ENCODE data around the gene AGPAT3.
"Not testable (repeated sequence)": the region's sequence is repeated elsewhere in the genome, so short reads cannot be mapped to it uniquely, and the experiment has no call there.

AGPAT3 gene, protein sequence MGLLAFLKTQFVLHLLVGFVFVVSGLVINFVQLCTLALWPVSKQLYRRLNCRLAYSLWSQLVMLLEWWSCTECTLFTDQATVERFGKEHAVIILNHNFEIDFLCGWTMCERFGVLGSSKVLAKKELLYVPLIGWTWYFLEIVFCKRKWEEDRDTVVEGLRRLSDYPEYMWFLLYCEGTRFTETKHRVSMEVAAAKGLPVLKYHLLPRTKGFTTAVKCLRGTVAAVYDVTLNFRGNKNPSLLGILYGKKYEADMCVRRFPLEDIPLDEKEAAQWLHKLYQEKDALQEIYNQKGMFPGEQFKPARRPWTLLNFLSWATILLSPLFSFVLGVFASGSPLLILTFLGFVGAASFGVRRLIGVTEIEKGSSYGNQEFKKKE

DNA sequence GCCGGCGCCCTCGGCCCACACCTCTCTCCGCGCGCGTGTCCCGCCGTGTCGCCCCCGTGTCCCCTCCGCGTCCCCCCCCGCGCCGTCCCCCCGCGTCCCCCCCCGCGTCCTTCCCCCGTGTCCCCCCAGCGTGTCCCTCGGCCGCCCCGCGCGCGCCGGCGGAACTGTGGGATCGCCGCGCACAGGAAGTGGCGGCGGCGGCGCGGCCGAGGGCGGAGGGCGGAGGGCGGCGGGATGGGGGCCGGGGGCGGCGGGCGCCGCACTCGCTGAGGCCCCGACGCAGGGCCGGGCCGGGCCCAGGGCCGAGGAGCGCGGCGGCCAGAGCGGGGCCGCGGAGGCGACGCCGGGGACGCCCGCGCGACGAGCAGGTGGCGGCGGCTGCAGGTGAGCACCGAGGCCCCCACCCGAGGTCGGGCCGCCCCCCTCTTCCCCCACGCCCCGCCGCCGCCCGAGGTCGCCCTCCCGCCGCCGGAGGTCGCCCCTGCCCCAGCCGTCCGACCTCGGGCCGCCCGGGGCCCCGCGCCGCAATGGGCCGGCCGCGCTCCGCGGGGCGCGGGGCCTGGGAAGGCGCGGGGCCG, at the start of gene AGPAT3:
TSS of gene AGPAT3 (plus strand) at position 262 of the 578 bp plus-strand sequence. CDS start 94,459 bp downstream, outside the sequence.
- peak; percentile 50 for DNase-seq

DNA sequence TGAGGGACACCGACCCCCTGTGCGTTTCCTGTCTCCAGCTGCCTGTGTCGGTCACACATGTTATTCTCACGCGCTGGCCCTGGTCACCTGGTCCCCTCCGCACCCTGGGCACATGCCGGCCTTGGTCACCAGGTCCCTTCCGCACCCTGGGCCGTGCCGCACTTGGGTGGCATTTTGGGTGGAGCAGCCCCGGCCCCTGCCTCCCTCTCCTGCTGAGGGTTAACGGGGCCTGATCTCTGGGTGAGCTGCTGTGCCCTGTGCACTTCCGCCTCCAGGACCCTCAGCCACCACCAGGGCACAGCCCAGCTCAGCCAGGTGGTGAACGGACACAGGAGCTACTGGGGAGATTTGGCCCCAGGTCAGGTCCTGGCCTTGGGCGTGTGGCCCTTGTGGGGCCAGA, 49.0 kb upstream of the AGPAT3 start:
- DNase-seq = no peak

DNA sequence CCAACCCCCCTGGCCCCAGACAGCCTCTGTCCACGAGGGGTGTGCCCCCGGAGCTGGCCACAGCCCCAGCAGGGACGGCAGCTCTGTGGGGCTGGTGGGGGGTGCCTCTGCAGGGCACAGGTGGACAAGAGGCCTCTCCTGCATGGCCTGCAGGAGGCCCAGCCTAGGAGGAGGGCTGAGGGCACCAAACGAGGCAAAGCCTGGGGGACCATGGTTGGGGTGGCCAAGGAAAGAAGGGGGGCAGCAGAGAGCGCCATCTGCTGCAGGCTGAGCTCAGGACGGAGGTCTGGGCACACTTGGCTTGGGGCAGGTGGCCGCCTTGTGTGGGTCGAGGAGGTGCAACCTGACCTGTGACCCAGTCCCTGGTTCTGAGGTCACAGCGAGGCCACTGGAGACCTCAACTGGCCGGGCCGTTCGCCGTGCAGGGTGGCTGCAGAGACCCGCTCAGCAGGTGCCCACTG, 48.4 kb upstream of the AGPAT3 start:
- DNase-seq = no peak

DNA sequence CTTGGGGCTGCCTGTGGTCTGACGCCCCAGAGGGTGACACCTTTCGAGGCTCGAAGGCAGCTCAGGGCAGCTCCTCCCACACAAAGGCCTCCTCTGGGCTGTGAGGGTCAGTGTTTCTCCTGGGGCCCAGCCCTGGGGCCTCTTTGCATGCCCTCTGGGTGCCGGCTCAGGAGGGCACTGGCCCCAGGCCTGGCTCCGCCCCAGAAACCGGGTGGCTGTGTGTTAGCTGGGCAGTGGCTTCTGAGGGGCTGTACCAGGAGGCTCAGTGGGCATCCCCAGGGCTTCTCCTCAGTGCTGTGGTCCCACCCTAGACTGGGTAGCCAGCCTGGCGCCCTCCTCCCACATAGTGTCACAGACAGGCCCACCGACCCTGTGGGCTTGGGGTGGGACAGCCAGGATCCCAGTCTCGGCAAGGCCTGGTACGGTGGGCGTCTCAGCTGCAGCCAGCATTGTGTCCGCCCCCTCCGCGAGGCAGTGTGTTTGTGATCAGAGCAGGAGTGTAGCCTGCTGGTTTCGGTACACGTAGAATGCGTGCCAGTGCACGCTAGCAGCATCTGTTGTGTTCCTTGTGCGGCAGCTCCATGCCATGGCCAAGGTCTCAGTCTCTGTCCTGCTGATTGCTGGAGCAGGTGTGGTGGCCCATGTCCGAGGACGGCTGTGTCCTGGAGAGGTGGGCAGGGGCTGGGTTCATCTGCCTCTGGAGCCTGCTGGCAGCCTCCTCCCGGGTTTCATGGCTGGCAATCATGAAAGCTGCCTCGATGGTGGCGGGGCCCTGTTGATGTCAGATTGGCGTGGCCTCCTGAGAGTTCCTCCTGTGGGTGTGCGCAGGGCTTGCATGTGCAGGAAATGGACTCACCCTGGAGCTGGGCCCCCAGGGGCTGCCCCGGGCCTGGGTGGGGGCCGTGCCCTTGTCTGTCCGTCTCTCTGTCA, 47.6 kb upstream of the AGPAT3 start:
- DNase-seq = no peak

DNA sequence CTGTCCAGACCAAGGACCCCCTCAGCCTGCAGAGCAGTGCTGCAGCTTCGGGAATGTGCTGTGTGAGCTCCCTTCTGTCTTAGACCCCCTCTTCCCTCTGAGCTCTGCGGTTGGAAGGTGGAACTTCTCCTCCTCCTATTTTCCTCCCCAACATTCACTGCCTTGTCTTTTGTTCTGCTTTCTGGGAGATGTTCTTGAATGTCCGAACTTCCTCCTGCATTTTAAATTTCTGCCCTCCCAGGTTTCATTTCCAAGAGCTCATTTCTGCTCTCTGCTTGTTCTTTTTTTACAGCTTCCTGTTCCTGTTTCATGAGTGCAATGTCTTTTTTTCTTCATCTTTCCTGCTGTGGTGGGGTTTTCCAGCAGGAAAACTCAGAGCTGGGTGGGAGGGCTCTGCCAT, 46.3 kb upstream of the AGPAT3 start:
- DNase-seq = no peak

DNA sequence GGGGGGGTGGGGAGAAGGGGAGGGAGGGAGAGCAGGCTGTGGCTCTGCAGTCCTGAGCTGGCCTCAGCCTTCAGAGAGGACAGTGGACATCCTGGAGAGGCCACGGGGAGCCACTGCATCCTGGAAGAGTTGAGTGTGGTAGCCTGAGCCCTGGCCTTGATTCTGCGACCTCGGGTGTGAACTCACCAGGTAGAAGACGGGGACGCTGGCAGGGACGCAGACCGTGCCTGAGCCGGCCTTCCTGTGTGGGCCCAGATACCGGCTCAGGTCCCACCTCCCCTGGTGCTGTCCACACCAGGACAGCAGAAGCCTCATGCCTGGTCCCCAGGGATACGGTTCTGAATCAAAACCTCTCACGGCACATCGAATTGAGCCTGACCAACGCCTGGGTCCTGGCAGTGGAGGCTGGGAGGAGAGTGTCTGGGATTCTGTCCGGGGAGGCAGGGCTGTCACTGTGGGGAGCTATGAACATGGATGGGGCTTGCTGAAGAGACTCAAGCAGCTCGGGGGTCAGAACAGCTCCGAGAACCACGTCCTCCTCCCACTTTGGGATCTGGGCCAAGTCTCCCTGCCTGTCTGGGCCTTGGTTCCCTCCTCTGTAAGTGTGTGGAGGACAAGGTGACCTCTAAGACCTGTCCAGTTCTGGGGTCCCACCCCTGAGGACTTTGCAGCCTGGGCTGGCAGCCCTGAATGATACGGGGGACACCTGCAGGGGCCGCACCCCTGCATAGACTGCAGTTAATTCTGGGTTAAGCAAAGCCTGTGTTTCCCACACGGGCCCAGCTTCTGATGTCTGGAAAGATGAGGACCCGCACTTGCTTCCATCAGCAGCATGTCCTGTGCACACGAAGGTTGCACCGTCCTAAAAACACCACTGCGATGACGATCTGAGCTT, 45.3 kb upstream of the AGPAT3 start:
- DNase-seq = no peak

DNA sequence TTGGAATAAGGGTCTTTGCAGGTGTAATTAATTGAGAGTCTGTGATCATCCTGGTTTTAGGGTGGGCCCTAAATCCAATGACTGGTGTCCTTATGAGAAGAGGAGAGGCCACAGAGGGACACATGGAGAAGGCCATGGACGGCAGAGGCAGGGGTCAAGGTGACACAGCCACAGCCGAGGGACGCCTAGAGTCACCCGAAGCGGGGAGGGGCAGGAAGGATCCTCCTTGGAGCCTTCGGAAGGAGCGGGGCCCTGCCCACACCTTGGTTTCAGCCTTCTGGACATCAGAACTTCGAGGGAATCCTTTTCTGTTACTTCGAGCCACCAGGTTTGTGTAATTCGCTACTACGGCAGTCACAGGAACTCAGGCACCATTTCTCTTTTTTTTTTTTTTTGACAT, 44.6 kb upstream of the AGPAT3 start:
- no peak for DNase-seq

DNA sequence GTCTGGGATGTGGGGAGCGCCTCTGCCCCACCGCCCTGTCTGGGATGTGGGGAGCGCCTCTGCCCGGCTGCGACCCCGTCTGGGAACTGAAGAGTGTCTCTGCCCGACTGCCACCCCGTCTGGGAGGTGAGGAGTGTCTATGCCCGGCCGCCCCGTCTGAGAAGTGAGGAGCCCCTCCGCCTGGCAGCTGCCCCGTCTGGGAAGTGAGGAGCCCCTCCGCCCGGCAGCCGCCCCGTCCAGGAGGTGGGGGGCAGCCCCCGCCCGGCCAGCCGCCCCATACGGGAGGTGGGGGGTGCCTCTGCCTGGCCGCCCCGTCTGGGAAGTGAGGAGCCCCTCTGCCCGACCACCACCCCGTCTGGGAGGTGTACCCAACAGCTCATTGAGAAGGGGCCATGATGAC, 42.9 kb upstream of the AGPAT3 start:
- not testable (repeated sequence) for DNase-seq

DNA sequence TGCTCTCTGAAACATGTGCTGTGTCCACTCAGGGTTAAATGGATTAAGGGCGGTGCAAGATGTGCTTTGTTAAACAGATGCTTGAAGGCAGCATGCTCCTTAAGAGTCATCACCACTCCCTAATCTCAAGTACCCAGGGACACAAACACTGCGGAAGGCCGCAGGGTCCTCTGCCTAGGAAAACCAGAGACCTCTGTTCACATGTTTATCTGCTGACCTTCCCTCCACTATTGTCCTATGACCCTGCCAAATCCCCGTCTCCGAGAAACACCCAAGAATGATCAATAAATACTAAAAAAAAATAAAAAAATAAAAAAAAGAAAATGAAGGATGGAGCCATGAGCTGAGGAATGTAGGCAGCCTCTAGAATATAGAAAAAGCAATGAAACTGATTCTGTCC, 42.3 kb upstream of the AGPAT3 start:
- DNase-seq = not testable (repeated sequence)

DNA sequence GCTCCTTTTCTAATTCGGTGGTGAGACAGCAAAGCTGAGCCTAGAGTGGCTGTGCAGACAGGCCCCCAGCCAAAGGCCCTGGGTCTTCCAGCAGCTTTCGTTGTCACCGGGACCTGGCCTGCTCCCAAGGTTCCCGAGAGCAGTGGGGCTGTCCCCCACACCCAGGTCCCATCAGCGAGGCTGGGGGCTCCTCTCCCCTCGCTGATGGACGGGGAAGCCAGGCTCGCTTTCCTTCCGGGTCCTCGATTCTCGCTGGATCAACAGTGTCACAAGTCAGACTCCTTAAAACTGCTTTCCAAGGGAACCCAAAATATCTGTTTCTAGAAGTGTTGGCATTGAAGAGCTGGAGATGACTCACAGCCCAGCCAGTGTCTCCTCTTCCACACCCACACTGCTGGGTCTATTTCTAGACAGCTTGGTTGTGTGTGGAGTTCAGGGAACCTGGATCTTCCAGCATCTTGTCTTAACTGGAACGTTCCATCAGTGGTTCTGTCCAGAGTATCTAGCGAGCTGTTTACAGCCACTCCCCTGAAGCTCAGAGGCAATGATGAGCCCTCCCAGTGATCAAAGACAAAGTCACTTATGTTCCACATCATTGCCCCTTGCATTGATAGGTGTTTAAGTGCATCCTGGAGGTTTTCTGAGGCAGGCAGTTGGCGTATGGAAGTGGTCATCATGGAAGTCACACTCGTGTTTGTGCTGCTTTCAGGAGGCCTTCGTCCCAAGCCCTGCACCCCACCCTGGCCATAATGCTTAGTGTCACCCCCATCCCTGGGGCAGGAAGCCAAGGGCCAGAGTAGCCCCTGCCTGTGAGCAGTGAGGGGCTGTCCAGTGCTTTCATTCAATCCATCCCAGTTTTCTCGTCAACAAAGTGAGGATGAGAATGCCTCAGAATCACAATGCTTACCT, 40.4 kb upstream of the AGPAT3 start:
- no peak for DNase-seq

DNA sequence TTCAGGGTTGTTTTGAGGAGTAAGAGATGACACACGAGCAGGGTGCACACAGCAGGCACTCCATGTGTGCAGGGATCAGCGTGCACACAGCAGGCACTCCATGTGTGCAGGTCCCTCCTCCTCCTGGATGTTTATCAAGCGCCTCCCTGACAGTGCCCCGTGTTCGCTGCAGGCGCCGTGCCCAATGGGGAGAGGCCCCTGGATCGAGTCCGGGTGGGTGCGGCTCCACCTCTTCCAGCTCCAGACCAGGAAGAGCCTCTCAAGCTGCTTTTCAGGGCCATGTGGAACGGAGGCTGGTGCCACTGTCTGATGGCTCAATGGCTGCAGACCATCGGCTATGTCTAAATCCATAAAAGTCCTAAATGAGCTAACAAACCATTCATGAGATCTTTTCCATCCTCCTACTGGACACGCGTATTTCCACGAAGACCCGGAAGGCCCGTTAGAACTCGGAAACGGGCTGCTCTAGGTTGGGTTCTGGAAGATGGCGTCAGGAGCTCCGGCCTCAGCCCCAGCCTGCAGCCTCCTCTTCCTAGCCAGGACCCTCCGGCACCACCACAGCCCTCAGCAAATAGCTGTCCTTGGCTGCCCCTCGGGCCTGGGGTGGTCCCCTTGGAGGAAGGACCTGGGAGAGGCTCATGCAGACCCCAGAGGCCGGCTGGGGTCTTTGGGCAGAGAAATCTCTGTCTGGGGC, 39.6 kb upstream of the AGPAT3 start:
- no peak for DNase-seq

DNA sequence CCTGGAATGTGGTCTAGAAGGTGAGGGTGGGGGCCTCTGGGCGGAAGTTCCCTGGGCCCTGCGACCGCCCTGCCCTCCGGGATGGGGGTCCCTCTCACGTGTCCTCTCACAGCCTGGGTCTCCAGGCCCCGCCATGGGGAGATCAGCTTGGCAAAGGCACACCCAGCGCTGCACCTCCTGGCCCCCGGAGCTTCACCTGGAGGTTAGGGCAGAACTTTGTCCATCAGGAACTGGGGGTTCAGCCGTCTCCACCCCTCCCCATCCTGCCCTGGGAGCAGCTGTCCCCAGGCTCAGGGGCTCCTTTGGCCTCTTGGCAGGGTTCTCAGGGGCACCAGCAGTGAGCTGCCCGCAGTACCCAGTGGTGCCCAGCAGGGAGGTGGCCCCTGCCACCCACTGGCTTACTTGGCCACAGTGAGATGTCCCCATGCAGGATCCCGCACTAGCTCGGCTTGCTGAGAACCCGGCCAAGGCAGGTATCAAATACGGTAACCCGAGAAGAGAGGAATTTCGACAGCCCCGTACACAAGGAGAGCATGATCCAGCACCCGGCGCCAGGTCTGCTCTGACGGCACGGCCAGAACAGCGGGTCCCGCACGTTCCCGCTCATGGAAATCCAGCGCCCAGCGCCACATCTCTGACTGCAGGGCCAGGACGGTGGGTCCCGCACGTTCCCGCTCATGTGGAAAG, 38.9 kb upstream of the AGPAT3 start:
- no peak for DNase-seq

DNA sequence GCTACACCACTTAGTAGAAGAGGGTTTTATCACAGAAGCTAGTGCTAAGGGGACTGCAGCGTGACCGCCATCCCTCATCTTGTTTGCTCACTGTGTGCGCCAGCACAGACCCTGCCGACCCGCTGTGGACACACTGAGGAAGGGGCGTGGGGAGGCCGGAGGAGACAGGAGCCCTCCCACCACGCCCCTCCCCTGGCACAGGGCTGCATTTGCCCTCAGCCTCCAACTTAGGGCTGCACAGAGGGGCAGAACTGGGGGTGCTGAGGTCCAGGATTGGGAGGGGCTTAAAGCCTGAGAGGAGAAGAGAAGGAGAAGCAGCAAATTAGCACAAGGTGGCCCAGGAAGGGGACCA, 38.4 kb upstream of the AGPAT3 start:
- no peak for DNase-seq

DNA sequence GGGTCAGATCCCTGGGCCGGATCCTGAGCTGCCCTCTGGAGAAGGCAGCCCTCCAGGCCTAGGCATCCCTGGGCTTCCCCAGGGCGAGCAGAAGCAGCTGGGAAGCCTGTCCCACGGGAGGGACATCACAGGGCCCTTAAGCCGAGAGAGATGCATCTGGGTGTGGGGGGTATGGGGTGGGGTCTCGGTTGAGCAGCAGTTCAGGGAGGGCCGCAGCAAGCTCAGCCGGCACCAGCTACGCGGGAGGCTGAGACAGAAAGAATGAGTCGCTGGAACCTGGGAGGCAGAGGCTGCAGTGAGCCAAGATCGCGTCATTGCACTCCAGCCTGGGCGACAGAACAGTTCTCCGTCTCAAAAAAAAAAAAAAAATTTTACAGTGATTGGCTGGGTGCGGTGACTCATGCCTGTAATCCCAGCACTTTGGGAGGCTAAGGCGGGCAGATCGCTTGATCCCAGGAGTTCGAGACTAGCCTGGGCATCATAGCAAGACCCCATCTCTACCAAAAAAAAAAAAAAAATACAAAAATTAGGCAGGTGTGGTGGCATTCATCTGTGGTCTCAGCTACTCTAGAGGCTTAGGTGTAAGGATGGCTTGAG, 37.9 kb upstream of the AGPAT3 start:
- no peak for DNase-seq

DNA sequence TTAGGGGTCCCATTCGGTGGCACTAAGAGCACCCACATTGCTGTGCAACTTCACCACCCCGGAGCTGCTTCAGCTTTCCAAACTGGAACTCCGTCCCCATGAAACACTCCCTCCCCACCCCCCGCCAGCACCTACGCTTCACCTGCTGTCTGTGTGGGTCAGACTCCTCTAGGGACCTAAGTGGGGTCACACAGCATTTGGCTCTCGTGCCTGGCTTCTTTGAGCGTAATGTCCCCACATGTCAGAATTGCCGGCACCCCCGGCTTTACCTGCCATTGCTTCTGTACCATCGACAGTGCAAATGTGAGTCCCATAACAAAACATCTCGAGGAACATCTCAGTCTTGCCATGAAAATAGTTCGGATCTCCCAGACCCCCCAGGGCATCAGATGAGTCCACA, 35.9 kb upstream of the AGPAT3 start:
- DNase-seq = no peak

DNA sequence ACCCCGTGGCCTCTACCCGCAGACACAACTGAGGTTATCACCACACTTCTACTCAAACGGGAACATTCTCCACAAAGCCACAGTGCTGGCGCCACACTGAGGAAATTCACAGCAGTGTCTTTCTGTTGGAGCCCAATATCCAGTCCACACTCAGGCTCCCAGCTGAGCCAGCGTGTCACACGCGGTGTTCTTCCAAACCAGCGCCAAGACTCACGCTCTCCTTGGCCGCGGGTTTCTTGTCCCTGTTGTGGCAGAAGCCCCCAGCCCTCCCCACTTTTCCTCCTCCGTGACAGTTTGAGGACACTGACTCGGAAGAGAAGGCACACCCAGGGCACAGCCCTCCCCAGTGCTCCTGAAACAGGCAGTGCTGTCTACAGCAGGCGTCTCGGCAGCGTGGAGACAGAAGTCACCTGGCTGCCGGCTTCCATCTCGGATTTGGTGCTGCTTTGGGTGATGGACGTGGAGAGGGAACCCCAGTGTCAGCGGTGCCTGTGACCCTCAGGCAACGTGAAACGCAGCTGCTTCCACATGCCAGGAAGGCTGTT, 35.4 kb upstream of the AGPAT3 start:
- no peak for DNase-seq

DNA sequence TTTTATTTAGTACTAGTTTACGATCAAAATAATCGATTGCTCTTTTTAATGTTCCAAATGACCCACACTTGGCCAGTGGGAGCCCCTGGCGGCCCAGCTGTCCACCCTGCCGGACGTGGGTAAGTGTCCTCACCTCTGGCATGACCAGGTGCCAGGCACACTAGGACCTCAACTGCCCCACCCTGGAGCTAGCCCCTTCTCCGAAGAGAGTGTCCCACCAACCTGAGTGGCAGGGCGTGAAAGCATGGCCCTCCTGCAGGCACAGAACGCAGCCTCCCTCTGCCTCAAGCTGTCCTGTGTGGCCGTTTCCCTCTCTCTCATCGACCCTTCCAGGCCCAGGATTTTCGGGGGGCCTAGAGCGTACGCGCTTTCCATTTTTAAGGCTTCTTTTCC, 32.9 kb upstream of the AGPAT3 start:
- no peak for DNase-seq

DNA sequence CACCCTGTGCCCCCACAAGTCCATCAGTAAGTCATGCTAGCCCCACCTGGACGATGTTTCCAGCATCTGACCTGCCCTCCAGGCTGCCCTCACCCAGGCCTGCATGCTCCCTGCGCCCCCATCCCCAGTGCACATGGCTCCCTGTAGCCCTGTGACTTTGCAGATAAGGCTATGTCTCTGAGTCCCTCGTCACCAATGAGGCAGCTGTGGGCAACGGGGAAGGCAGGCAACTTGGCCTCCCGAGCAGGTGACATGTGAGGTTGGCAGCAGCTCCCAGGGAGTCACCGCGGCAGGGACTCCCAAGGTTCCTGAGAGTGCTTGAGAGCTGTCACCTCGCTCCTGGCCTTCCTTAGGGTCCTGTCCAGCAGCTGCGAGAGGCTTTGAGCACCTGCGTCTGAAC, 32.4 kb upstream of the AGPAT3 start:
- DNase-seq = no peak

DNA sequence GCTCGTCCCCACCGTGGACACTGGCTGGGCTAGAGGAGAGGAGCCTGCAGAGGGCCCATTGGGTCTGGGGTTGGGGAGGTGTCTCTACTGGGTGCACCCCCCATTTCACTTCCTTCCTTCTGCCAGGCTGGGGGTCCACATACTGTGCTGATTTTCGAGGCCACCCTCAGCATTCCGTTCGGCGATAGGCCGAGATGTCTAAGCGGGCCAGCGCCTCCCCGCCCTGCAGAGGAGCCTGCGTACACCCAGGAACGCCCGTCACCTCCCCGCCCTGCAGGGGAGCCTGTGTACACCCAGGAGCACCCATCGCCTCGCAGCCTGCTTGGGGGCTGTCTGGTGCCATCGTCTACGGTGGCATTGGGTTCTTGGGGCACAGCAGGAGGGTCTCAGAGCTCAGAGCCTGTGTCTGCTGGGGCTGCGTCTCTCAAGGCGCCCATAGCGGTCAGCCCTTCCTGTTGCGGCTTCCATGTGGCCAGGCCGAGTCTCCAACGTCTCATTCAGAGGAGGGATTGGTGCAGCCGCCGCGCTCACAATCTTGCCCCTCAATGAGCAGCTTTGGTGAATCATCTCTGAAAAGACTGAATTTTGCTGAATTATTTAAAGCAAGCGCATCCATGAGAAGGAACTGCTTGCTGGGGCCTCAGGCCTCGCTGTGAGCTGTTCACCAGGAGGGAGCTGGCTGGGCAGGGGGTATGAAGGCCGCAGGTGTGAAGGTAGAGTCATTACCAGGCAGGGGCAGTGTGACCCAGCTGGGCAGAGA, 30.7 kb upstream of the AGPAT3 start:
- no peak for DNase-seq

Data from CD4-positive, alpha-beta T cell treated with Interleukin-21 for 1 hour (primary cell).